HG03135 (cell line): ENCODE results near the gene JTB.
"Not testable (repeated sequence)": the region's sequence is repeated elsewhere in the genome, so short reads cannot be mapped to it uniquely, and the experiment has no call there.

ENCODE experiments used
- ATAC-seq: cut with Tn5 transposase; IDR thresholded peaks from one replicate; pipeline ENCODE4 v1.9.1; 2021; ENCODE audit warnings: mild to moderate bottlenecking, moderate library complexity; ENCODE audit not compliant: unreplicated experiment

Gene JTB

DNA sequence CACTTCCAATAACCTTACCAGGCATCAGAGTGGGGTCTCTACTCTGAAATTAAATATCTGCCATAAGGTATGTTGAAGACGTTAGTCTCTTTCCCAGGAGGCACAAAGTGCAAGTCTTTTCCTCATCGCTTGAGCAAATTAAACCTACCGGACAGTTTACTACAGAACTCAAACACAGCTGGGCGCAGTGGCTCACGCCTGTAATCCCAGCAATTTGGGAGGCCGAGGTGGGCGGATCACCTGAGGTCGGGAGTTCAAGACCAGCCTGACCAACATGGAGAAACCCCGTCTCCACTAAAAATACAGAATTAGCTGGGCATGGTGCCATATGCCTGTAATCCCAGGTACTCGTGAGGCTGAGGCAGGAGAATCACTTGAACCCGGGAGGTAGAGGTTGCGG is 1.6 kb upstream of the JTB start:
- ATAC-seq, result not testable (repeated sequence)

DNA sequence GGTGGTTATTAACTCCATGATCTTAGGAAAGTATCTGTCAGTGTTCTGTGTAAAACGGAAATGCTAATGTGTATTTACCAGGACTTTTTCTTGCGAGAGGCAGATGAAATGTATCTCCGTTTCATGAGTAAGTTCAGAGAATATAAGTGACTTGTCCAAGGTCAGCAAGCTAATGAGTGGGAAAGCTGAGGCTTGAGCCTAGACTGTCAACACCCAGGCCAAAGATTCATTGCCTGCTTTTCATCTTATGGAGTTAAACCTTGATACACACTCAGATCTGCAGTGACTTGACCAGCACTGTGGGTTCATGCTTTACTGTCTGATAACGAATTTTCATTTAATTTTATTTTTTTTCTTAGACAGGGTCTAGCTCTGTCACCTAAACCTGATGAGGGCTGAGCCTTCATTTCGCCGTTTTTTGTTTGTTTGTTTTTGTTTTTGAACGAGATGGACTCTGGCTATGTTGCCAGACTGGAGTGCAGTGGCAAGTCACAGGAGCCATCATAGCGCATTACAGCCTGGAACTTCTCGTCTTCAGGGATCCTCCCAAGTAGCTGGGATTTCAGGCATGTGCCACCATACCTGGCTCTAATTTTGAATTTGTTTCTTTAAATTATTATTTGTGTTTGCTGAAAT is 918 bp upstream of the JTB start:
- ATAC-seq, result no peak

DNA sequence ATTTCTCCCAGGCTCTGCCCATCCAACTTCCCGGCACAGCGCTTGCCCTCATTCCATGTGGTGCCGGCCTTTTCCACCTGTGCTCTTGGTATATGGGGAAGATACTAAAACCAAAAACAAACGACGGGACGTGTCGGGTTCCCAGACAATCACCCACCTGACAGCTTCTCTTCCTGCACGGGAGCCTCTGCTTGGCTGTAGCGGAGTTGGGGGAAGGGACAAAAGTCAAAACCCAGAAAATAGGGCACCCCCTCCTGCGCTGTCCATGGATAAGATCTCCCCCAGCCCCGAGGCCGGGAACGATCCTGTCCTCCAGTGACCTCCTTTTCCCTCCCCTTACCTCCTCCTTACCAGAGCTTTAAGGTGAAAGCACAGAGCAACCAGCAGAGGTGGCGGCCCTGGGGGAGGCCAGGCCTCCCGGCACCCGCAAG is 640 bp downstream of the JTB start:
- ATAC-seq, result no peak

DNA sequence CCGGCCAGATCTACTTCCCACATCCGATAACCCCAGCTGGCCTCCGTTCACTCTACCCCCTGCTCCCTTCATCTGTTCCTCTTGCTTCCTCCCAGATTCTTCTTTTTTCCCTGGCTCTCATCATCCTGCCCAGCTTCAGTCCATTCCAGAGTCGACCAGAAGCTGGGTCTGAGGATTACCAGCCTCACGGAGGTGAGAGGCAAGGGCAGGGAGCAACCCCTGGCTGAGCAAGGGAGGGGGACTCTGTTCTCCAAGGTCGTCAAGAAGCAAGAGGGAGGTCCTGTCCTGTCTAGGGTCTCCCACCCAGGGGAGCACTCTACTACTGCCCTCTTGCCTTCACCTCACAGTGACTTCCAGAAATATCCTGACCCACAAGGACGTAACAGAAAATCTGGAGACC is 3.9 kb downstream of the JTB start:
- no peak for ATAC-seq

DNA sequence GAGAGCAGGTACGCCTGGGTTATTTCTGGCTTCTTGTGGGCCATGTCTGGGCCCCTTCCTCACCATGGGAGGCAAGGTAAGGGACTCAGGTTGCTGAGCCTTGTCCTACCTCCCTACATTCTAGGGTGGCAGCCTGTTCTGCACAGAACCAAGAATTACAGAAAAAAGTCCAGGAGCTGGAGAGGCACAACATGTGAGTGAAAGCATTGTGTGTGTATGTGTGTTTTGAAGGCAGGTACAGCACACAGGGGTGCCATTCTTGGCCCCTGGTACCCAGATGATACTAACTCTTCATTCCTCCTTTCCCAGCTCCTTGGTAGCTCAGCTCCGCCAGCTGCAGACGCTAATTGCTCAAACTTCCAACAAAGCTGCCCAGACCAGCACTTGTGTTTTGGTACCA is 4.4 kb downstream of the JTB start:
- no peak for ATAC-seq

DNA sequence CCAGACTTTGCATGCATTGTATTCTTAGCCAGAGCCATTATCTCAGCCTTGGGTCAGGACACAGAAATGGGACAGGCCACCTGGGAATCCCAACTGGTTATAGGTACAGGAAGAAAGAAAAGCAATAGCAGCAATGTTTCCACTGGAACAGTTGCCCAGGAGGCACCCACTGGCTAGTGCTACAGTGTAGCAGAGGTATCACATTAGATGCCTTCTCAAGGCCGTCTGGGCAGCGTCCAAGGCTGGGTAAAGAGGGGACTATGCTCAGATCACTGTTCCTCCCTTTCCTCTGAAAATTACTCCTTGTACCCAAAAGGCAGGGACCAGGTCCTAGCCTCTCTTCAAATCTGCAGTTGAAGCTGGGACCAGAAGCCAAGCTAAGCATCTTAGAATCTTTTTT is 7.1 kb downstream of the JTB start:
- no peak for ATAC-seq

DNA sequence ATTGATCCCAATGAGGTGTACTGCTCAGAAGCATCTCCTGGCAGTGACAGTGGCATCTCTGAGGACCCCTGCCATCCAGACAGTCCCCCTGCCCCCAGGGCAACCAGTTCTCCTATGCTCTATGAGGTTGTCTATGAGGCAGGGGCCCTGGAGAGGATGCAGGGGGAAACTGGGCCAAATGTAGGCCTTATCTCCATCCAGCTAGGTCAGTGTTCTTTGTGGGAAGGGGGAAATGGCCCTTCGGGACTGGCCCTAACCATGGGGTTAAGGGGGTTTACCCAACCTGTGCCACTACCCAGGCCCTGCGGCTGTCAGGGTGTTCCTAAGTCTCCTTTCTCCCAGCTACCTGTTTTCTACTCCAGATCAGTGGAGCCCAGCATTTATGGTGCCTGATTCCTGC is 8.5 kb downstream of the JTB start:
- ATAC-seq, result no peak

DNA sequence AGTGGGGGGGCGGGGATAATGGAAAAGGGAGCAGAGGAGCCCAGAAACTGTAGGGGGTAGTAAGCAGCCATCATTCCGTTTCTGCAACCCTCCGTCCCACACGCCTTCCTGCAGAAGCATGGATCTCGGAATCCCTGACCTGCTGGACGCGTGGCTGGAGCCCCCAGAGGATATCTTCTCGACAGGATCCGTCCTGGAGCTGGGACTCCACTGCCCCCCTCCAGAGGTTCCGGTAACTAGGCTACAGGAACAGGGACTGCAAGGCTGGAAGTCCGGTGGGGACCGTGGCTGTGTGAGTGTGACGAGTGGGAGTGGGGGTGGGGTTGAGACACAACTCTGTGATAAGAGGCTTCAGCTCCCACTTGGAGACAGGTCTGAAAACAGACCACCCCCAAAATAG is 9.1 kb downstream of the JTB start:
- ATAC-seq, result no peak

DNA sequence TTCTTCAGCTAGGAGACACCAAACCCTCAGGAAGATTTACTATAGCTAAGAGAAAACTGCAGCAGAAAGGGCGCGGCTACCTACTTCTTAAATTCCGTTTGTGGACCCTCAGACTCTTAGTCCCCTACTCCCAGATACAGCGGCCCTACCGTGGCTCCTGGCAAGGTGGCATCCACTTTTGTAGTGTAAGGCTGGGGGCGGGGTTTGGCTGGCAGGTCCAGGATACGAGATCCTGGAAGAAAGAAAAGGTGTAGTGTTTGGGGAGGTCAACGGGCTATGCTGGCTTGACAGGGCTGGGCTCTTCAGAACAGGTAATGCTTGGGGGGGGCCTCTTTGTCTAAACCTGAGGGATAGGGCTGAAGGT is 9.5 kb downstream of the JTB start:
- no peak for ATAC-seq

DNA sequence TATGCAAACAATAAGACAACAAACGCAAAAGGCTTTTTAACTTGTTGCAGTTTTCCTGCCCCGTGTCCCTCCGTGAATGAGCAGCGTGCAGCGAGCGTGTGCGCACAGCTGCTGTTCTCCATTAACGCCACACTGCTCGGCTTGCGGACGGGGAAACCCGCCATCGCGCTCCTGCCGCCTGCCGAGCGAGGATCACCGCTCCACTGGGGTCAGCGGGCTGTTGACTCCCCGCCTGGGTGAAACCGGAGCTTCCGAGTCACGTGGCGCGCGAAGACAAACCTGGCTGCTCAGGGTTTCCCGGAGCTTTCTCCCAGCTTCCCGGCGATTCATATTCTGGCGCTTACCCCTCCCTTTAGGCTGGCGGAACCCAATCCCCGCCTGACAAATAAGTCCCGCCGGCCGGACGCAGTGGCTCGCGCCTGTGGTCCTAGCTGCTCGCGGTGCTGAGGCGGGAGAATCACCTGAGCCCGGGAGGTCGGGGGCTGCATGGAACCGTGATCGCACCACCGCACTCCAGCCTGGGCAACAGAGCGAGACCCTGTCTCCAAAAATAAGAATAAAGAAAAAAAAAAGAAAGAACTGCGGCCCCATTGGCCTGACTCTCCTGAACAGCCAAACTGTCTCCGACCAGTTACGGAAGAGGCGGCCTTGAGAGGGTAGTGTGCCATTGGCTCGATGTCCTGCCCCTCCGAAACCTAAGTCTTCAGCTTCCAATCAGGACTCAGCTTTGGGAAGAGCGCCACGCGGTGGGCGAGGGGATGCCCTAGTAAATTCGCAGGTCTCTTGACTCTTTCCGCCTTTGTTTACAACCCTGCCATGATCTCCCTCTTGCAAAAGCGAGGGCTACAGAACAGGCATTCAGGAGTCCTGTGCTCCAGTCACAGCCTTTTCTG is 10.1 kb downstream of the JTB start, which contains the start of gene CREB3L4:
Gene CREB3L4 (plus strand): TSS at position 796 of the 893 bp plus-strand sequence. CDS start 624 bp downstream, outside the sequence.
- peak; percentile 70 for ATAC-seq

DNA sequence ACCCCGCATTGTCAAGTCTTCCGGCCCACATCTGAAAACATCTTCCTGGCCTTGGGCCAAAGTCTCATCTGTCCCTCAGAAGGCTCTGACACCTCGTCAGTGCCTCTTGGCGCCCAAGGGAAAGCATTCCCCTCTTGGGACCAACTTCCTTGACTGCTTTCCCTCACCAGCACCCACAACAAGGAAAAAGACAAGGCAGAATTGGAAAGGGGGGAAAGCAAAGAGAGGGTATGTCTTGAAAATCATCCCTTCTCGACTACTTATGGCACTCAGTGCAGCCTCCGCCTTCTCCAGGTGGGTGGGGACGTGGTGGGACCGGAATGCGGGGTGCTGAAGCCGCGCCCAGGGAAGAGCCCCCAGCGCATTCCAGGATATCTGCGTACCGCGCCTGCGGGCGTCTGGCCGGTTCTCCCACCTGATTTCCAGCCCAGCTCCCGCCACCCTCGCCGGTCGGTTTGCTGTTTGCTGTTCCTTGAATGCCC is 13.6 kb downstream of the JTB start:
- no peak for ATAC-seq

DNA sequence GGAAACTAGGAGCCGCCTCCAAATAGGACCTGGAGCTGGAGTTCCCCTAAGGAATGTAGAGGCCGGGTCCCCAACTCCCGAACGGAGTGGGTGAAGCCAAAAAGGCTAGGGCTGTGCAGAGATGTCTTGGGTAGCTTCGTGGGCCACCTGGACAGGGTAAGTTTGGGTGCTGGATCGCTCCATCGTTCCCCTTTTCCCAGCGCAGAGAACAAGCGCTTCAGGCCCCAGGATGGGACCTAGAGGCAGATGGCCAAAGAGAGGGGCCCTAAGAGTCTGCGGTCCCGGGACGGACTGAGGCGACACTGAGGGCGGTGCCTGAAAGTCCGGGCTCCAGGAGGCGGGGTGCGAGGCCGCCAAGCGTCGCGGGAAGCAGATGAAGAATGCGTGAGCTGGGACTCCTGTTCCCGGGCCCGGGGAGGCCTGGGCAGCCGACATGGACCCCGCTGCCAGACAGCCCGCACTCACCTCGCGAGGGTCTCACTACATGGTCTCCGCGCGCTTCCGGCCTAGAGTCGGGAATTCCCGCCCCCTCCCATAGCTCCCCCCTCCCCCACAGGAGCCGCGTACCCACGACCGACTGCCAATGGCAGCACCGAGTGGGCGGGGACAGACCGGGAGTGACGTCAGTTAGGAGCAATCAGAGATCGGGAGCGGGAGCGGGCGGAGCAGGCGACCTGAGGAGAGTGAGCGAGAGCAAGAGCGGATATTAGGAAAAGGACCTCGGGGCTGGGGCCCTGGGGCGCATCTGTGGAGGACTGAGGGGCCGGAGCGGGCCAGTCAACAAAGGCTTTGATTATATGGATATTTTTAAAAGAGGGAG is 14.2 kb downstream of the JTB start, which contains the start of gene SLC39A1:
Gene SLC39A1 (minus strand): TSS at position 508 of the 820 bp plus-strand sequence. CDS start 822 bp downstream, outside the sequence.
- ATAC-seq, result peak; percentile 45

DNA sequence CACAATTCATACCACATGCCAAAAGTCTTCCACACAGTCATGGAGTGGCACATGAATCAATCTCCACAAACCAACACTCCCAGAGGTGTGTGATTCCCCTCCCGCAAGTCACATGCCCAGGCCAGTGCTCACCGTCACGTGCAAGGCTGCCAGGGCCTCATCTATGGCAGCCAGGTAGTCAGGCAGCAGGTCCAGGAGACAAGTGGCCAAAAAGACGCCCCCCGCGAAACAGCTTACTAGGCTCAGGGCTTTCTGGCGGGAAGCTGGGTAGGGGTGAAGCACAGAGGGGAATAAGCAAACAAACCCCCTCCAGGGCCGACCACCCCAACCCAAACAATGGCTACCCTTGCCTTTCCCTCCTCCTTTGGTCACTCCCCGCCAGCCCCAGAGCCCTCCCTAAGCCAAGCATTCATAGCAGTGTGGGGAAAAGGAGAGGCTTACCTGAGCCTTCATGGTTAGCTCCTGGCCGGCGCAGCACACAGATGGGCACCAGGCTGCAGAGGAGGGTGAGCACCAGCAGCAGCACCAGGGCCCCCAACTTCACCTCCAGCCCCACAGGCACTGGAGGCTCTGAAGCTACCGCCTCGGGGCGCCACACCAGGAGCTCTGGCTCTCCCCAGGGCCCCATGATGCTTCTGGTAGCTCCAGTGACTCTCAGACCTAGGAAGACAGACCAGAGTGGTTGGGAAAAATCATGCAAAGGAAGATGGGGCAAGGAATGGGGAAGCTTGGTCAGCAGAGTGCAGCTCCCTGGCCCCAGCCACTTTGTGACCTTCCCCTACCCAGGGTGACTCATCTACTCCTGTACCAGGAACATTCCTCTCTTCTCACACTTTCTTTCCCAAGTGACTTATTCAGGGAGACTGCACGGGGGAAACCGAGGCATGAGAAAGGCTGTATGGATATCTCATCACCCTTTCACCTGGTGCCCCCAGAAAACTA is 15.1 kb downstream of the JTB start:
- ATAC-seq, result no peak

DNA sequence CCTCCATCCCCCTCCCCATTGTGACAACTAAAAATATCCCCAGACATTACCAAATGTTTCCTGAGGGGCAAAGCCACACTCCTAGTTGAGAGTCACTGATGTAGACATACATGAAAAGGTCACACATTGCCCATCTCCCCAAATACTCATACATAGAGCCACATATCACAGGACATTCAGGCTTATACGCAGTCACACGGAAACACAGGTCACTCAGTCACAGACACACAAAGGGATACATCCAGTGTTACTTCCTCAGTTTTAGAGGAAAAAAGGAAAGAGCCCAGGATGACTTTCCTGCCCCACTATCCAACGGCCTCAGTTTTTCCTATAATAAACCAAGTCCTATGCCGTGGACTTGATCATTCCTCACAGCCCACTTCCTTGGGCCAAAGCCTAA is 16.1 kb downstream of the JTB start:
- no peak for ATAC-seq

DNA sequence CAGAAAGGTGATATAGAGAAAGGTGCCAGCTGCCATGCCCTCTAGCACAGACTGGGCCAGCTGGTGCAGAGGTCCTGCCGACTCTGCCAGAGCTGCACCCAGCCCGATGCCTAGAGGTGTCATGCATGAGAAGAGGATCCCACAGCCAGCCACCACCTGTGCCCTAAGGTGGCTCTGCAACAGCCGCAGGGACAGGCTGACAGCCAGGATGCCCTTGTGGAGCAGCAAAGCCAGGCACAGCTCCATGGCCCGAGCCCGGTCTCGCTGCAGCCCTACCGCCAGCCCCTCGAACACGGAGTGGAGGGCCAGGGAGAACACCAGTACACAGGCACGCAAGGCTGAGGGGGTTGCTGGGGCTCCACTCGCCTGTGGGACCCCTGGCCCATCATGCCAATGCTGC is 17.3 kb downstream of the JTB start:
- ATAC-seq, result no peak

DNA sequence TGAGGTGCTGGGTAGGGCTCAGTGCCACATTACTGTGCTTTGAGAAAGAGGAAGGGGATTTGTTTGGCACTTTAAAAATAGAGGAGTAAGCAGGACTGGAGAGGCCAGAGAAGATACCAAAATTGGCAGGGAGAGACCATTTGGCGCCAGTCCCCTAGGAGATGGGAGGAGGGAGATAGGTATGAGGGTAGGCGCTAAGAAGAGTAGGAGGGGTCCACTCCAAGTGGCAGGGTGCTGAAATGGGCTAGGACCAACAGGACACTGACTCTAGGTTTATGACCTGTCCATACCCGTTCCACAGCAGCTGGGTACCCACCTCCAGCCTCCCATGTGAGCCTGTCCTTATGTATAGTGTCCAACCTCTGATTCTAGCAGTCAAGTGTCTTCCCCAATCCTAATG is 18.0 kb downstream of the JTB start:
- ATAC-seq, result no peak

DNA sequence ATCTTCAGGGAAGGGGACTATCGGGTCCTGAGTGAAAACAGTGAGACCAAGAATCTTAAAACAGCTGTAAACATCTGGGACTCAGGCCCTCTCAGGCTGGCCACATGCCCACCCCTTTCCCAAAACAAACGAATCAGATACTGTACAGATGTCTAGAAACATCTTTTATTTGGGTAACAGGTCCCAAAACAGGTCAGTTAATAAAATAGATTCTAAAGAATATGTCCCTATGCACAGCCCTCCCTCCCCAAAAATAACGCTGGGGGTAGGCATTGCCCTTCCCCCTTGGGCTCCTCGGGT is 18.6 kb downstream of the JTB start:
- no peak for ATAC-seq

DNA sequence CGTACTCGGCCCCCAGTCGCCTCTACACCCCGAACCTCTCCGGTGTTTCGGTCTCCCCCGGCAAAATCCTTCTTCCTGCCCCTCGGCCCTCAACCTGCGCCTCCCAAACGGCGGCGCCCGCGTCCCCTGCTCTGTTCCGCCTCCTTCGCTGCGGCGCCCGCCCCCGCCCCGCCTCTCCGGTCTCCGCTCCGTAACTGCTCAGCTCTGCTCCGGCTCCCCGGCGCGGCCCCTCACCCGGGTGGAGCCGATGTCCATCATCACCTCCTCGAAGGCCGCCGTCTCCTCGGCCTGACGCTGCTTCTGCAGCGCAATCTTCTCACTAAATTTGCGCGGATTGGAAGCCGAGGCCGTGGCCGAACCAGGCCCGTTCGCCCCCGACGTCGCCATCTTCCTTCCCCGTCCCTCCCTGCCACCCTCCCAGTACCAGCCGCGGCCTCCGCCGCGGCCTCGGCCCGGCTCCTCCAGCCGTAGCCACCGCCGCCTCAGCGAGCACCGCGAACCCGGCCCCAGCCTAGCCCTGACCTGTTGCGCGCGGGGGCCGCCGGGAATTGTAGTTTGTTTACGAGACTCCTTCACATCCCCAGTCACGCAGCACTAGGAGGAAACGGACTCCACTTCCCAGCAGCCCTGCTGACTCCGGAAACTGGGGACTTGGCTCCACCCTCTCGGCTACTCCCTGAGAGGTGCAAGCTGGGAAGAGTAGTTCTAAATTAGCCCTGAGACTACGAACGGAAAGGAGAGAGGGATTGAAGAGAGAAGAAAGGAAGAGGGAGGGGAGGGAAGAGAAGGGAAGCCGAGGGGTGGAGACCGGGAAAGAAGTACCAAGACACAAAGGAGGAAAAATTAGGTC is 19.1 kb downstream of the JTB start, which contains the start of gene CRTC2:
Gene CRTC2 (minus strand): TSS at position 502 of the 850 bp plus-strand sequence. CDS start 115 bp downstream, at position 387.
- peak; percentile 73 for ATAC-seq

DNA sequence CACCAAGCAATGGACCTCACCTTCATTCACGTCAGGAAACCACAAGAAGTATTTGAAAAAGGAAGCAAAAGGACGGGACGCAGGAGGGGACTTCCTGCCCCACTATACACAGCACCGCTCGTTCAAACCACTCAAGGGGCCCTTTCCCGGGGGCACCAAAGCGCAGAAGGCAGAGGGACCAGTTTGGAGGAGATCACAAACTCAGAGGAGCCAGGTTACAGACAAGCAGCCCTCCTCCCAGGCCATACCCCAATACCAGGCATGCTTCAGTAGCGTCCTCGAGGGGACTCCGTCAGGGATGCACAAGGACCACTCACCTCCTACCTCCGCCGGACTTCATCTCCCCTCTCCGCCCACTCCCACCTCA is 19.7 kb downstream of the JTB start:
- no peak for ATAC-seq
